SH-SY5Y (cell line): ENCODE results near the gene NFU1.

ENCODE experiments used
- GATA2 ChIP-seq: IDR thresholded peaks from 2 replicates; pipeline ENCODE4 v1.6.1; 2011; ENCODE audit warnings: mild to moderate bottlenecking, low read depth, low read length
- GATA3 ChIP-seq: IDR thresholded peaks from 2 replicates; pipeline ENCODE4 v1.6.1; 2011; ENCODE audit warnings: low read depth, mild to moderate bottlenecking, low read length, moderate library complexity

DNA sequence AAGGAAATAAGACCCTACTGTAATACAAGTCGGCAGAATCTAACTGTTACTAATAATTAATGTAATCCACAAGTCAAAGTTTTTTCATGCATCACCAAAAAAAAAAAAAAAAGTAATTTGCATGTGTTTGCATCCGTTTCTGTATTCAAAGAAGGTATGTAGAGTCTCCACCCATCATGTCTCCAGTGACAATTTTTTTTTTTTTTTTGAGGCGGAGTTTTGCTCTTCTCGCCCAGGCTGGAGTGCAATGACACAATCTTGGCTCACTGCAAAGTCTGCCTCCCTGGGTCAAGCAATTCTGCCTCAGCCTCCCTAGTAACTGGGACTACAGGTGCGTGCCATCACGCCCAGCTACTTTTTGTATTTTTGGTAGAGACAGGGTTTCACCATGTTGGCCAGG is 24.2 kb upstream of the NFU1 start:
- TF ChIP-seq GATA3 = no peak
- no peak for TF ChIP-seq GATA2
